ENCODE measurements around the gene FA2H. TPM values are rescaled to one million over a fixed set of nuclear protein-coding genes. Genes with fewer than 3 reads are reported as not detected.

FA2H gene
- total RNA-seq, 1 donor from 2014 or later: not detected

GRCh38 chr16:74758801-74759200, 15.8 kb downstream of the FA2H start:
- Mint-ChIP-seq H3K9me3 (ENCODE audit: unreplicated experiment) (no peaks in the 10 kb centered on the region), H3K4me3 (ENCODE audit: unreplicated experiment) (no peak overlapping the region), H3K27me3 (ENCODE audit: unreplicated experiment) (no peaks in the 10 kb centered on the region), H3K4me1 (ENCODE audit: unreplicated experiment) (no peaks in the 10 kb centered on the region), H3K36me3 (ENCODE audit: low read depth, unreplicated experiment) (no peaks in the 10 kb centered on the region), H3K27ac (ENCODE audit: unreplicated experiment) (no peak overlapping the region)
- no peak for DNase-seq (ENCODE audit: low spot score)
- no peak for TF ChIP-seq CTCF (IDR thresholded peaks at IDR 0.05; ENCODE audit: unreplicated experiment)

- Mint-ChIP-seq H3K27me3 (ENCODE audit: unreplicated experiment) (no peaks in the 10 kb centered on the region), H3K4me3 (ENCODE audit: unreplicated experiment) (no peak overlapping the region), H3K36me3 (ENCODE audit: low read depth, unreplicated experiment) (no peaks in the 10 kb centered on the region), H3K4me1 (ENCODE audit: unreplicated experiment) (no peaks in the 10 kb centered on the region), H3K9me3 (ENCODE audit: unreplicated experiment) (no peaks in the 10 kb centered on the region), H3K27ac (ENCODE audit: unreplicated experiment) (no peak overlapping the region)
- TF ChIP-seq CTCF (IDR thresholded peaks at IDR 0.05; ENCODE audit: unreplicated experiment): no peak
- no peak for DNase-seq (ENCODE audit: low spot score)
These were observed 17.3 kb downstream of the FA2H start for GRCh38 chr16:74757349-74757748.

- TF ChIP-seq CTCF (IDR thresholded peaks at IDR 0.05; ENCODE audit: unreplicated experiment): no peak
- H3K4me3 Mint-ChIP-seq (ENCODE audit: unreplicated experiment): no peak overlapping the region
- H3K36me3 Mint-ChIP-seq (ENCODE audit: low read depth, unreplicated experiment): no peaks in the 10 kb centered on the region
- no peaks in the 10 kb centered on the region for H3K27me3 Mint-ChIP-seq (ENCODE audit: unreplicated experiment)
- H3K9me3 Mint-ChIP-seq (ENCODE audit: unreplicated experiment): no peaks in the 10 kb centered on the region
- no peak overlapping the region for H3K27ac Mint-ChIP-seq (ENCODE audit: unreplicated experiment)
- no peak for DNase-seq (ENCODE audit: low spot score)
- no peaks in the 10 kb centered on the region for H3K4me1 Mint-ChIP-seq (ENCODE audit: unreplicated experiment)
These were observed 18.4 kb downstream of the FA2H start for GRCh38 chr16:74756203-74756602.

- no peaks in the 10 kb centered on the region for H3K4me1 Mint-ChIP-seq (ENCODE audit: unreplicated experiment)
These were observed 21.4 kb downstream of the FA2H start for GRCh38 chr16:74753180-74753579.

GRCh38 chr16:74752756-74753155, 21.9 kb downstream of the FA2H start:
- no peak overlapping the region for H3K27ac Mint-ChIP-seq (ENCODE audit: unreplicated experiment)
- no peak for DNase-seq (ENCODE audit: low spot score)
- H3K4me1 Mint-ChIP-seq (ENCODE audit: unreplicated experiment): no peaks in the 10 kb centered on the region
- no peaks in the 10 kb centered on the region for H3K36me3 Mint-ChIP-seq (ENCODE audit: low read depth, unreplicated experiment)
- no peak overlapping the region for H3K4me3 Mint-ChIP-seq (ENCODE audit: unreplicated experiment)
- no peak for TF ChIP-seq CTCF (IDR thresholded peaks at IDR 0.05; ENCODE audit: unreplicated experiment)
- peaks cover 2% of the 10 kb centered on the region for H3K27me3 Mint-ChIP-seq (ENCODE audit: unreplicated experiment)
- H3K9me3 Mint-ChIP-seq (ENCODE audit: unreplicated experiment): no peaks in the 10 kb centered on the region

More at GRCh38 chr16:74753180-74753579, 21.4 kb downstream of the FA2H start:
- H3K4me3 Mint-ChIP-seq (ENCODE audit: unreplicated experiment): no peak overlapping the region
- no peaks in the 10 kb centered on the region for H3K36me3 Mint-ChIP-seq (ENCODE audit: low read depth, unreplicated experiment)
- peaks cover under 1% of the 10 kb centered on the region for H3K27me3 Mint-ChIP-seq (ENCODE audit: unreplicated experiment)
- no peaks in the 10 kb centered on the region for H3K9me3 Mint-ChIP-seq (ENCODE audit: unreplicated experiment)
- TF ChIP-seq CTCF (IDR thresholded peaks at IDR 0.05; ENCODE audit: unreplicated experiment): no peak
- DNase-seq (ENCODE audit: low spot score): no peak
- H3K27ac Mint-ChIP-seq (ENCODE audit: unreplicated experiment): no peak overlapping the region

Measured in endothelial cell (in vitro differentiated cells).